Measurements from ENCODE around the gene FOXA1. TPM values are rescaled to one million over a fixed set of nuclear protein-coding genes. Genes with fewer than 3 reads are reported as not detected.

The FOXA1 gene
- total RNA-seq, 1 experiment from 2014 or later, result 0.07 TPM

GRCh38 chr14:37643701-37644100 lies 48.7 kb upstream of the FOXA1 start:
- Histone ChIP-seq H3K27me3 (ENCODE audit: insufficient read depth, low read length) (no peaks in the 10 kb centered on the region), H3K79me2 (ENCODE audit: insufficient read depth, low read length) (no peaks in the 10 kb centered on the region), H2BK15ac (ENCODE audit: low read depth, low read length) (no peak overlapping the region), H3K23me2 (ENCODE audit: insufficient read length, low read depth, low read length, poor library complexity, severe bottlenecking) (no peaks in the 10 kb centered on the region), H3K9ac (ENCODE audit: extremely low read depth, insufficient read length, low read length) (no peak overlapping the region), H2BK20ac (ENCODE audit: low read depth, low read length, poor library complexity, severe bottlenecking) (no peak overlapping the region), H3K27ac (ENCODE audit: insufficient read length, low read depth, low read length) (no peak overlapping the region), H3K4me2 (ENCODE audit: insufficient read depth, insufficient read length, low read length) (no peak overlapping the region), H2AFZ (ENCODE audit: low read length) (no peak overlapping the region), H3K56ac (ENCODE audit: insufficient read length, low read depth, low read length) (no peak overlapping the region), H4K8ac (replicated peaks; ENCODE audit: insufficient read length, low read depth, low read length) (no peak overlapping the region), H4K5ac (ENCODE audit: insufficient read length, low read depth, low read length) (no peak overlapping the region), H3K4me1 (ENCODE audit: insufficient read depth, low read length) (no peaks in the 10 kb centered on the region), H2BK12ac (ENCODE audit: insufficient read length, low read depth, low read length) (no peak overlapping the region), H3K18ac (ENCODE audit: insufficient read length, low read depth, low read length) (no peak overlapping the region), H3T11ph (ENCODE audit: low read length) (no peak overlapping the region), H2AK5ac (ENCODE audit: insufficient read length, low read length) (no peak overlapping the region), H4K91ac (ENCODE audit: insufficient read length, low read depth, low read length) (no peak overlapping the region), H3K4ac (ENCODE audit: low read depth, low read length) (no peak overlapping the region), H3K14ac (ENCODE audit: insufficient read depth, low read length) (no peak overlapping the region), H3K9me3 (ENCODE audit: control insufficient read depth, low read depth, low read length) (no peaks in the 10 kb centered on the region), H4K20me1 (ENCODE audit: control insufficient read depth, insufficient read depth, insufficient read length) (no peaks in the 10 kb centered on the region), H3K23ac (ENCODE audit: insufficient read length, low read depth, low read length) (no peak overlapping the region), H2BK120ac (ENCODE audit: low read depth, low read length, poor library complexity, severe bottlenecking) (no peak overlapping the region), H2BK5ac (ENCODE audit: insufficient read length, low read length) (no peak overlapping the region), H3K79me1 (ENCODE audit: insufficient read depth, low read depth, low read length, poor library complexity, severe bottlenecking) (no peaks in the 10 kb centered on the region)
- Mint-ChIP-seq H3K27ac (no peak overlapping the region), H3K4me1 (no peaks in the 10 kb centered on the region), H3K36me3 (ENCODE audit: insufficient read depth in 1 of 3, low read depth in 3 of 3) (no peaks in the 10 kb centered on the region), H3K4me3 (no peak overlapping the region), H3K27me3 (ENCODE audit: low read depth) (peaks cover 7% of the 10 kb centered on the region), H3K9me3 (no peaks in the 10 kb centered on the region)
- DNase-seq, result no peak
- TF ChIP-seq CTCF (conservative IDR thresholded peaks at IDR 0.05), result no peak
- no CpG with 5 or more reads among the region's 4 CpGs for WGBS (ENCODE audit: extremely low coverage, insufficient read length, low lambda C conversion rate)
